Panc1 (cell line): Measurements from ENCODE around the gene CHAC2. TPM values are rescaled to one million over a fixed set of nuclear protein-coding genes. Genes with fewer than 3 reads are reported as not detected.

Source experiments
- ATAC-seq: fragments of 200-7000 bp; cut with Tn5 transposase; 2 replicates; pipeline ENCODE4 v1.9.1; 2020; ENCODE audit warnings: mild to moderate bottlenecking, moderate library complexity
- BruUV-seq: library from RNA; stranded (reverse); fragments of 400-500 nt; replicated peaks from 2 replicates; lab custom pipeline; 2021; lab: Mats Ljungman, UMichigan
- CTCF ChIA-PET: fragments of 300-600 bp; sonication (Branson Sonifier 250); formaldehyde crosslinking; loops from one replicate; lab custom pipeline; 2022; ENCODE audit warnings: antibody characterized with exemption; lab: Charles Lee
- POLR2A ChIA-PET: fragments of 300-600 bp; sonication (Branson Sonifier 250); formaldehyde crosslinking; loops from one replicate; lab custom pipeline; 2022; ENCODE audit warnings: antibody characterized with exemption; lab: Charles Lee
- DNase-seq: peaks from one replicate; pipeline ENCODE4 v3.0.0-alpha.2; 2010; ENCODE audit warnings: low read depth, low spot score
- H3K27ac ChIP-seq: 2 replicates; pipeline ENCODE4 v1.5.1; 2011; ENCODE audit warnings: mild to moderate bottlenecking, low read length, inconsistent platforms
- H3K27me3 ChIP-seq: fragments of 200-500 bp; sonication (Bioruptor generic); 2 replicates; pipeline ENCODE4 v1.6.0; 2014; ENCODE audit warnings: low read length, inconsistent platforms; ENCODE audit not compliant: control insufficient read depth, insufficient read depth
- H3K36me3 ChIP-seq: fragments of 200-500 bp; sonication (Bioruptor generic); 2 replicates; pipeline ENCODE4 v1.5.1; 2014; ENCODE audit warnings: inconsistent platforms, mild to moderate bottlenecking, low read length, moderate library complexity; ENCODE audit not compliant: control insufficient read depth, insufficient read depth
- H3K4me1 ChIP-seq: 2 replicates; pipeline ENCODE4 v1.5.1; 2011; ENCODE audit warnings: inconsistent platforms, mild to moderate bottlenecking, low read length, moderate library complexity; ENCODE audit not compliant: control insufficient read depth, insufficient read depth
- H3K4me3 ChIP-seq, 2 experiments: 2 replicates each; pipeline ENCODE4 v1.5.1; 2011 to 2012; ENCODE audit warnings: low read depth in 2 of 2, low read length in 2 of 2, mild to moderate bottlenecking in 2 of 2, inconsistent platforms in 1 of 2, moderate library complexity in 1 of 2
- H3K9me3 ChIP-seq: fragments of 200-500 bp; sonication (Bioruptor generic); 2 replicates; pipeline ENCODE4 v1.5.1; 2014; ENCODE audit warnings: low read depth, mild to moderate bottlenecking, inconsistent platforms, low read length, moderate library complexity; ENCODE audit not compliant: control insufficient read depth, insufficient read depth
- CTCF ChIP-seq: fragments of 450-650 bp; IDR thresholded peaks from 2 replicates; pipeline ENCODE4 v1.5.1; 2017; ENCODE audit warnings: mild to moderate bottlenecking
- POLR2AphosphoS5 ChIP-seq: IDR thresholded peaks from 2 replicates; pipeline ENCODE4 v1.6.1; 2012; ENCODE audit warnings: mild to moderate bottlenecking, low read depth, low read length, moderate library complexity
- REST ChIP-seq, 2 experiments: IDR thresholded peaks; 2 replicates each; pipeline ENCODE4 v1.6.1; 2011 to 2012; ENCODE audit warnings: low read depth in 2 of 2, control low read depth in 1 of 2, low read length in 1 of 2, mild to moderate bottlenecking in 1 of 2, moderate library complexity in 1 of 2; ENCODE audit not compliant: insufficient read depth in 1 of 2
- SIN3A ChIP-seq: IDR thresholded peaks from 2 replicates; pipeline ENCODE4 v1.6.1; 2012; ENCODE audit warnings: low read depth, mild to moderate bottlenecking, low read length, moderate library complexity, borderline replicate concordance; ENCODE audit not compliant: insufficient read depth
- TCF7L2 ChIP-seq: IDR thresholded peaks from 2 replicates; pipeline ENCODE4 v1.6.1; 2011; ENCODE audit warnings: mild to moderate bottlenecking, low read depth, low read length, inconsistent platforms
- in situ Hi-C: cut with HindIII; loops from 2 replicates; pipeline ENCODE4 v1.10.0; 2016; ENCODE audit warnings: low sequenced_read_pairs, low pct_unique_long_range_greater_than_20kb
- intact Hi-C: fragments of 100-400 bp; cut with micrococcal nuclease; formaldehyde crosslinking; loops from one replicate; pipeline ENCODE4 v1.10.0; 2022; ENCODE audit not compliant: unreplicated experiment
- total RNA-seq: library from RNA; stranded (reverse); gene quantifications from one replicate; pipeline ENCODE4 v1.2.1, GENCODE V29; 2021; ENCODE audit not compliant: unreplicated experiment

Gene CHAC2
- total RNA-seq, 1 experiment from 2014 or later = 7.6 TPM

- Histone ChIP-seq H3K27me3 (no peaks in the 10 kb centered on the region), H3K36me3 (no peaks in the 10 kb centered on the region), H3K4me3 (no peak overlapping the region), H3K9me3 (no peaks in the 10 kb centered on the region), H3K27ac (no peak overlapping the region), H3K4me1 (no peaks in the 10 kb centered on the region)
- ATAC-seq (no peak), DNase-seq (no peak)
- intact Hi-C loops = no loop called here
- in situ Hi-C loops = no loop called here
- POLR2A ChIA-PET = no interaction called here
- CTCF ChIA-PET = no interaction called here
- BruUV-seq = no TSS peak
- TF ChIP-seq TCF7L2 = no peak
- no peak for TF ChIP-seq CTCF
- no peak for TF ChIP-seq POLR2AphosphoS5
- TF ChIP-seq REST (IDR thresholded peaks at IDR 0.05; ENCODE audit: insufficient read depth in 1 of 2, low read depth in 2 of 2, low read length in 1 of 2) = no peak
- TF ChIP-seq SIN3A = no peak
Measured at GRCh38 chr2:53751728-53752127, 15.9 kb upstream of the CHAC2 start.

DNA sequence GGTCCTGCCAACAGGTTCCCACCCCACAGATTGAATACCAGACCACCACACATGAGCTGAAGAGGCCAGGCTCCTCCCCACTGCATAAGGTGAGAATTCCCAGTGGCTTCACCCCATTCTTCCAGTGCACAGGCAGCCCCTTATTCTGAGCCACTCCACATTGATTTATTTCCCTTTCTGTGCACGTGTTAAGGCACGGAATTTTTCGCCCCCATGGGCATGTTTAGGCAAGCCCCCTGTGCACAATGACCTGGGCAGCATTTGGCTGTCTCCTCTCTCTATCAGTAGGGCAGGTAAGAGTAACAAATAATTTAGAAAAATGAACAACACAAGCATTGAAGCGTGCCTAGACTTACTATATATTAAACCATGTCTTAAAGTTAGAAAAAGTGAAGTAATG, 15.2 kb upstream of the CHAC2 start:
- Histone ChIP-seq H3K27ac (no peak overlapping the region), H3K9me3 (no peaks in the 10 kb centered on the region), H3K4me1 (no peaks in the 10 kb centered on the region), H3K36me3 (no peaks in the 10 kb centered on the region), H3K4me3 (no peak overlapping the region), H3K27me3 (no peaks in the 10 kb centered on the region)
- CTCF ChIA-PET = no interaction called here
- POLR2A ChIA-PET = no interaction called here
- TF ChIP-seq TCF7L2 = no peak
- TF ChIP-seq CTCF = no peak
- TF ChIP-seq SIN3A = no peak
- no peak for TF ChIP-seq REST (IDR thresholded peaks at IDR 0.05; ENCODE audit: insufficient read depth in 1 of 2, low read depth in 2 of 2, low read length in 1 of 2)
- no peak for TF ChIP-seq POLR2AphosphoS5
- ATAC-seq = no peak
- intact Hi-C loops (no loop called here), in situ Hi-C loops (no loop called here)
- BruUV-seq = no TSS peak
- DNase-seq = no peak
